IMR-90 (cell line): ENCODE results near the gene TMEM19. TPM values are rescaled to one million over a fixed set of nuclear protein-coding genes. Genes with fewer than 3 reads are reported as not detected.

Source experiments
- ATAC-seq: fragments of 200-7000 bp; cut with Tn5 transposase; 2 replicates; pipeline ENCODE4 v1.9.1; 2020; ENCODE audit warnings: low read depth, mild to moderate bottlenecking, moderate library complexity
- BruUV-seq: library from RNA; stranded (reverse); fragments of 400-500 nt; replicated peaks from 2 replicates; lab custom pipeline; 2021; lab: Mats Ljungman, UMichigan
- CTCF ChIA-PET: fragments of 300-600 bp; formaldehyde crosslinking; extraction: SDS; loops from one replicate; lab custom pipeline; 2021; ENCODE audit warnings: antibody characterized with exemption; lab: Yijun Ruan, JAX
- POLR2A ChIA-PET: fragments of 300-600 bp; sonication (Branson Sonifier 250); formaldehyde crosslinking; loops from one replicate; lab custom pipeline; 2022; ENCODE audit warnings: antibody characterized with exemption; ENCODE audit not compliant: unreplicated experiment; lab: Charles Lee
- DNase-seq: peaks from one replicate; pipeline ENCODE4 v3.0.0; 2013
- H2AFZ ChIP-seq: replicated peaks from 2 replicates; pipeline ENCODE3; 2013; ENCODE audit warnings: low read length, mild to moderate bottlenecking; ENCODE audit not compliant: poor library complexity
- H2AK5ac ChIP-seq: 2 replicates; pipeline ENCODE4 v1.6.1; 2013; ENCODE audit warnings: low read depth, low read length, inconsistent platforms
- H2AK9ac ChIP-seq: replicated peaks from 2 replicates; pipeline ENCODE3; 2013; ENCODE audit warnings: mild to moderate bottlenecking, low read depth, low read length, moderate library complexity; ENCODE audit not compliant: poor library complexity
- H2BK120ac ChIP-seq: 2 replicates; pipeline ENCODE4 v1.6.1; 2013; ENCODE audit warnings: low read depth, low read length, inconsistent platforms
- H2BK15ac ChIP-seq: 3 replicates; pipeline ENCODE4 v1.6.1; 2013; ENCODE audit warnings: low read depth, low read length, inconsistent platforms
- H2BK20ac ChIP-seq: 2 replicates; pipeline ENCODE4 v1.6.1; 2013; ENCODE audit warnings: low read depth, mild to moderate bottlenecking, inconsistent platforms, low read length, moderate library complexity
- H2BK5ac ChIP-seq: 2 replicates; pipeline ENCODE4 v1.6.1; 2013; ENCODE audit warnings: mild to moderate bottlenecking, low read depth, low read length, inconsistent platforms; ENCODE audit not compliant: poor library complexity, severe bottlenecking
- H3K14ac ChIP-seq: replicated peaks from 2 replicates; pipeline ENCODE4 v1.6.1; 2013; ENCODE audit warnings: low read depth, low read length, inconsistent platforms
- H3K18ac ChIP-seq: 2 replicates; pipeline ENCODE4 v1.6.1; 2013; ENCODE audit warnings: low read depth, low read length, control low read depth
- H3K23ac ChIP-seq: 2 replicates; pipeline ENCODE4 v1.6.1; 2013; ENCODE audit warnings: low read depth, low read length, inconsistent platforms
- H3K27ac ChIP-seq: 2 replicates; pipeline ENCODE4 v1.5.1; 2013; ENCODE audit warnings: mild to moderate bottlenecking, control low read depth, low read length; ENCODE audit not compliant: insufficient read depth
- H3K27me3 ChIP-seq: 2 replicates; pipeline ENCODE4 v1.6.1; 2013; ENCODE audit warnings: low read length; ENCODE audit not compliant: control insufficient read depth, insufficient read depth
- H3K36me3 ChIP-seq: 2 replicates; pipeline ENCODE4 v1.6.1; 2013; ENCODE audit warnings: low read length, mixed read lengths; ENCODE audit not compliant: control insufficient read depth, insufficient read depth
- H3K4ac ChIP-seq: 2 replicates; pipeline ENCODE4 v1.6.1; 2013; ENCODE audit warnings: low read depth, low read length, inconsistent platforms
- H3K4me1 ChIP-seq: 2 replicates; pipeline ENCODE4 v1.6.1; 2013; ENCODE audit warnings: low read length, mixed read lengths; ENCODE audit not compliant: control insufficient read depth, insufficient read depth
- H3K4me2 ChIP-seq: 2 replicates; pipeline ENCODE4 v1.6.1; 2013; ENCODE audit warnings: low read depth, mild to moderate bottlenecking, control low read depth, low read length, moderate library complexity
- H3K4me3 ChIP-seq: 2 replicates; pipeline ENCODE4 v1.5.1; 2013; ENCODE audit warnings: low read depth, mild to moderate bottlenecking, control low read depth, low read length, moderate library complexity; ENCODE audit not compliant: insufficient read depth
- H3K56ac ChIP-seq: 2 replicates; pipeline ENCODE4 v1.6.1; 2013; ENCODE audit warnings: low read length, inconsistent platforms; ENCODE audit not compliant: insufficient read depth; ENCODE audit errors: extremely low read depth
- H3K79me1 ChIP-seq, 2 experiments: 2 replicates each; pipeline ENCODE4 v1.6.1; 2013; ENCODE audit warnings: low read length in 2 of 2, inconsistent platforms in 1 of 2, low read depth in 1 of 2
- H3K9ac ChIP-seq: 2 replicates; pipeline ENCODE4 v1.6.1; 2013; ENCODE audit warnings: low read depth, low read length, control low read depth
- H3K9me1 ChIP-seq: 2 replicates; pipeline ENCODE4 v1.6.1; 2013; ENCODE audit warnings: low read length, inconsistent platforms; ENCODE audit not compliant: insufficient read depth
- H3K9me3 ChIP-seq: 2 replicates; pipeline ENCODE4 v1.6.1; 2013; ENCODE audit warnings: low read length; ENCODE audit not compliant: control insufficient read depth, insufficient read depth
- H4K20me1 ChIP-seq: 2 replicates; pipeline ENCODE4 v1.6.1; 2013; ENCODE audit warnings: low read length, inconsistent platforms; ENCODE audit not compliant: insufficient read depth
- H4K5ac ChIP-seq: 2 replicates; pipeline ENCODE4 v1.6.1; 2013; ENCODE audit warnings: mild to moderate bottlenecking, low read depth, low read length, control low read depth
- H4K8ac ChIP-seq, 2 experiments: 2 replicates each; pipeline ENCODE4 v1.6.1; 2013; ENCODE audit warnings: low read depth in 2 of 2, low read length in 2 of 2, control low read depth in 1 of 2, inconsistent platforms in 1 of 2
- H4K91ac ChIP-seq: 2 replicates; pipeline ENCODE4 v1.6.1; 2013; ENCODE audit warnings: low read depth, low read length, inconsistent platforms; ENCODE audit not compliant: insufficient read depth
- CHD1 ChIP-seq: IDR thresholded peaks from 2 replicates; pipeline ENCODE4 v1.6.1; 2012; ENCODE audit warnings: low read depth, low read length, improper control_type of control experiment
- FOS ChIP-seq: fragments of 150-350 bp; IDR thresholded peaks from 2 replicates; pipeline ENCODE4 v1.6.1; 2016; ENCODE audit warnings: low read depth, low read length
- MAFK ChIP-seq: IDR thresholded peaks from 2 replicates; pipeline ENCODE4 v1.6.1; 2012; ENCODE audit warnings: low read depth, low read length, improper control_type of control experiment
- MAZ ChIP-seq: IDR thresholded peaks from 2 replicates; pipeline ENCODE4 v1.6.1; 2012; ENCODE audit warnings: low read depth, mild to moderate bottlenecking, low read length, improper control_type of control experiment, moderate library complexity, borderline replicate concordance
- MXI1 ChIP-seq: IDR thresholded peaks from 2 replicates; pipeline ENCODE4 v1.6.1; 2012; ENCODE audit warnings: low read depth, mild to moderate bottlenecking, low read length, moderate library complexity, borderline replicate concordance
- NFE2L2 ChIP-seq: fragments of 150-350 bp; IDR thresholded peaks from 2 replicates; pipeline ENCODE4 v1.6.1; 2016; ENCODE audit warnings: low read depth, mild to moderate bottlenecking, low read length
- POLR2A ChIP-seq: IDR thresholded peaks from 2 replicates; pipeline ENCODE4 v1.6.1; 2012; ENCODE audit warnings: mild to moderate bottlenecking, low read depth, low read length
- RCOR1 ChIP-seq: IDR thresholded peaks from 2 replicates; pipeline ENCODE4 v1.6.1; 2012; ENCODE audit warnings: mild to moderate bottlenecking, low read length, improper control_type of control experiment; ENCODE audit not compliant: insufficient replicate concordance
- WGBS, 2 experiments: methylation state at CpG; one replicate each; pipeline versions ENCODE4 v1.1.5 to v1.1.7; 2013; ENCODE audit warnings: missing lambda C conversion rate in 2 of 2; ENCODE audit not compliant: insufficient read length in 1 of 2; ENCODE audit errors: extremely low coverage in 2 of 2; 5-methylcytosine and 5-hydroxymethylcytosine counted together
- dilution Hi-C: fragments of 300-500 bp; cut with HindIII; formaldehyde crosslinking; loops from one replicate; pipeline ENCODE4 v1.14.3; 2018; ENCODE audit warnings: low sequenced_read_pairs; ENCODE audit not compliant: unreplicated experiment
- in situ Hi-C: fragments of 300-500 bp; cut with MboI; formaldehyde crosslinking; loops from 3 replicates; pipeline ENCODE4 v1.14.3; 2019; ENCODE audit warnings: low sequenced_read_pairs, inconsistent platforms, mixed read lengths
- intact Hi-C: fragments of 100-400 bp; cut with micrococcal nuclease; formaldehyde crosslinking; loops from 2 replicates; pipeline ENCODE4 v1.10.0; 2022
- polyA plus RNA-seq, 3 experiments: library from polyadenylated mRNA; depleted of rRNA; stranded (reverse); fragments of >200 nt; gene quantifications; 2 replicates each; pipeline ENCODE4 v1.2.3, GENCODE V29; 2012; ENCODE audit warnings: low replicate concordance in 1 of 3
- total RNA-seq: library from RNA; depleted of rRNA; stranded (reverse); fragments of >200 nt; gene quantifications from 2 replicates; pipeline ENCODE4 v1.2.3, GENCODE V29; 2012
- TF ChIP-seq, protein P1 (sequence below): conservative IDR thresholded peaks from 2 replicates; pipeline ENCODE4 v1.5.1; 2012; ENCODE audit warnings: mild to moderate bottlenecking, low read depth, low read length, improper control_type of control experiment
- TF ChIP-seq, protein P2 (sequence below): fragments of 150-350 bp; IDR thresholded peaks from 2 replicates; pipeline ENCODE4 v1.6.1; 2016; ENCODE audit warnings: low read depth, mild to moderate bottlenecking, low read length, moderate library complexity, borderline replicate concordance
- TF ChIP-seq, protein P3 (sequence below): fragments of 150-350 bp; IDR thresholded peaks from 2 replicates; pipeline ENCODE4 v1.6.1; 2017; ENCODE audit warnings: mild to moderate bottlenecking, antibody characterized with exemption, low read length, low read depth

The TMEM19 gene
- total and polyA plus RNA-seq, 2 of the 4 experiments (the other 2 are of a cell fraction) = 8.9 to 28.7 TPM

DNA sequence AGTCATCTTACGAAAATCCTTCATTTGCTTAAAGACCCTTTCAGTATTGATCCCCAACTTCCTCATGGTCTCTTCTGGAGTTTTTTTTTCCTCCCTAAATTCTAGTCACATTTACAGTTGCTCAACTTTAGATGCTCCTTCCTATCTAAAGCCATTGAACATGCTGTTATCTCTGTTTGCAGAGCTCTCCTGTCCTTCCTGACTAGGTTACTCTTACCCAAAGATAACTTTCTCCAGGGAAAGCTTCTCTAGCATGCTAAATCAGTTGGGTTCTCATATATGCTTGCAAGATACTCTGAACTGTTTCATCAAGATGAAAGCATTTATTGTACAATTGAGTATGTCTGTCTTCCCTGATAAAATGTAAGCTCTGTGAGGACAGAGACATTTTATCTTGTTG lies 67.0 kb downstream of the TMEM19 start:
- Histone ChIP-seq H4K91ac (no peak overlapping the region), H3K4me1 (peaks cover 1% of the 10 kb centered on the region; the same call in 1 of the 2 replicates), H2AFZ (no peak overlapping the region), H3K23ac (no peak overlapping the region), H2BK120ac (no peak overlapping the region), H4K8ac (no peak overlapping the region), H2AK5ac (no peak overlapping the region), H3K36me3 (peaks cover 1% of the 10 kb centered on the region; the same call in 1 of the 2 replicates), H3K4ac (no peak overlapping the region), H3K56ac (no peak overlapping the region), H2BK5ac (no peak overlapping the region), H3K14ac (no peak overlapping the region), H3K79me1 (peaks cover 0 to 18% of the 10 kb centered on the region in 2 experiments; a peak in 3 of 4 replicates), H2BK15ac (no peak overlapping the region), H3K27me3 (peaks cover 24% of the 10 kb centered on the region), H3K4me2 (no peak overlapping the region), H4K5ac (no peak overlapping the region), H3K9me1 (no peaks in the 10 kb centered on the region), H3K18ac (no peak overlapping the region), H3K9ac (no peak overlapping the region), H2BK20ac (no peak overlapping the region), H3K9me3 (no peaks in the 10 kb centered on the region), H4K20me1 (peaks cover 19% of the 10 kb centered on the region; the same call in 1 of the 2 replicates), H3K4me3 (no peak overlapping the region), H3K27ac (no peak overlapping the region), H2AK9ac (no peak overlapping the region)
- POLR2A ChIA-PET = no interaction called here
- dilution Hi-C loops = no loop called here
- ATAC-seq (no peak), DNase-seq (no peak)
- intact Hi-C loops = no loop called here
- no TSS peak for BruUV-seq
- TF ChIP-seq CHD1 = no peak
- TF ChIP-seq MXI1 = no peak
- TF ChIP-seq NFE2L2 = no peak
- TF ChIP-seq, protein P1, sequence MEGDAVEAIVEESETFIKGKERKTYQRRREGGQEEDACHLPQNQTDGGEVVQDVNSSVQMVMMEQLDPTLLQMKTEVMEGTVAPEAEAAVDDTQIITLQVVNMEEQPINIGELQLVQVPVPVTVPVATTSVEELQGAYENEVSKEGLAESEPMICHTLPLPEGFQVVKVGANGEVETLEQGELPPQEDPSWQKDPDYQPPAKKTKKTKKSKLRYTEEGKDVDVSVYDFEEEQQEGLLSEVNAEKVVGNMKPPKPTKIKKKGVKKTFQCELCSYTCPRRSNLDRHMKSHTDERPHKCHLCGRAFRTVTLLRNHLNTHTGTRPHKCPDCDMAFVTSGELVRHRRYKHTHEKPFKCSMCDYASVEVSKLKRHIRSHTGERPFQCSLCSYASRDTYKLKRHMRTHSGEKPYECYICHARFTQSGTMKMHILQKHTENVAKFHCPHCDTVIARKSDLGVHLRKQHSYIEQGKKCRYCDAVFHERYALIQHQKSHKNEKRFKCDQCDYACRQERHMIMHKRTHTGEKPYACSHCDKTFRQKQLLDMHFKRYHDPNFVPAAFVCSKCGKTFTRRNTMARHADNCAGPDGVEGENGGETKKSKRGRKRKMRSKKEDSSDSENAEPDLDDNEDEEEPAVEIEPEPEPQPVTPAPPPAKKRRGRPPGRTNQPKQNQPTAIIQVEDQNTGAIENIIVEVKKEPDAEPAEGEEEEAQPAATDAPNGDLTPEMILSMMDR = no peak
- TF ChIP-seq, protein P2, sequence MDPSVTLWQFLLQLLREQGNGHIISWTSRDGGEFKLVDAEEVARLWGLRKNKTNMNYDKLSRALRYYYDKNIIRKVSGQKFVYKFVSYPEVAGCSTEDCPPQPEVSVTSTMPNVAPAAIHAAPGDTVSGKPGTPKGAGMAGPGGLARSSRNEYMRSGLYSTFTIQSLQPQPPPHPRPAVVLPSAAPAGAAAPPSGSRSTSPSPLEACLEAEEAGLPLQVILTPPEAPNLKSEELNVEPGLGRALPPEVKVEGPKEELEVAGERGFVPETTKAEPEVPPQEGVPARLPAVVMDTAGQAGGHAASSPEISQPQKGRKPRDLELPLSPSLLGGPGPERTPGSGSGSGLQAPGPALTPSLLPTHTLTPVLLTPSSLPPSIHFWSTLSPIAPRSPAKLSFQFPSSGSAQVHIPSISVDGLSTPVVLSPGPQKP = no peak
- TF ChIP-seq, protein P3, sequence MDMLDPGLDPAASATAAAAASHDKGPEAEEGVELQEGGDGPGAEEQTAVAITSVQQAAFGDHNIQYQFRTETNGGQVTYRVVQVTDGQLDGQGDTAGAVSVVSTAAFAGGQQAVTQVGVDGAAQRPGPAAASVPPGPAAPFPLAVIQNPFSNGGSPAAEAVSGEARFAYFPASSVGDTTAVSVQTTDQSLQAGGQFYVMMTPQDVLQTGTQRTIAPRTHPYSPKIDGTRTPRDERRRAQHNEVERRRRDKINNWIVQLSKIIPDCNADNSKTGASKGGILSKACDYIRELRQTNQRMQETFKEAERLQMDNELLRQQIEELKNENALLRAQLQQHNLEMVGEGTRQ = no peak
- TF ChIP-seq POLR2A = no peak
- no peak for TF ChIP-seq FOS
- TF ChIP-seq RCOR1 = no peak
- no peak for TF ChIP-seq MAZ
- TF ChIP-seq MAFK = no peak
- in situ Hi-C loops = loop anchor here (10.0 kb wide), 1 partner anchor 88 kb away; the partner anchor contains the start of genes THAP2 and ZFC3H1
- CTCF ChIA-PET = no interaction called here
- WGBS, 2 experiments = 100% methylated on average over 1 of the region's 1 CpG; no CpG with 5 or more reads in 1 of the 2 experiments
